Trophoblast cell (in vitro differentiated cells and primary cell): ENCODE data around the gene KARS1.
"Not testable (repeated sequence)": the region's sequence is repeated elsewhere in the genome, so short reads cannot be mapped to it uniquely, and the experiment has no call there.

ENCODE experiments used
- DNase-seq, 2 donors: peaks; one replicate each; pipeline ENCODE4 v3.0.0-alpha.2; 2016
- H2AFZ ChIP-seq: 2 replicates; pipeline ENCODE4 v1.6.1; 2013; ENCODE audit warnings: low read length, moderate library complexity, mild to moderate bottlenecking; ENCODE audit not compliant: insufficient read depth, poor library complexity
- H2AK5ac ChIP-seq: 2 replicates; pipeline ENCODE4 v1.6.1; 2013; ENCODE audit warnings: mild to moderate bottlenecking, low read length
- H2BK120ac ChIP-seq: 2 replicates; pipeline ENCODE4 v1.6.1; 2013; ENCODE audit warnings: low read length, mild to moderate bottlenecking, moderate library complexity; ENCODE audit not compliant: insufficient read depth, poor library complexity
- H2BK12ac ChIP-seq: 2 replicates; pipeline ENCODE4 v1.6.1; 2013; ENCODE audit warnings: mild to moderate bottlenecking, low read length, moderate library complexity
- H2BK5ac ChIP-seq: 2 replicates; pipeline ENCODE4 v1.6.1; 2013; ENCODE audit warnings: low read length, low read depth, moderate library complexity, mild to moderate bottlenecking; ENCODE audit not compliant: poor library complexity
- H3K14ac ChIP-seq: 2 replicates; pipeline ENCODE4 v1.6.1; 2013; ENCODE audit warnings: mild to moderate bottlenecking, low read length
- H3K18ac ChIP-seq: 2 replicates; pipeline ENCODE4 v1.6.1; 2013; ENCODE audit warnings: mild to moderate bottlenecking, low read length
- H3K23ac ChIP-seq: 2 replicates; pipeline ENCODE4 v1.6.1; 2013; ENCODE audit warnings: low read length
- H3K27ac ChIP-seq: 2 replicates; pipeline ENCODE4 v1.5.1; 2013; ENCODE audit warnings: low read depth, mild to moderate bottlenecking, inconsistent platforms, low read length, moderate library complexity
- H3K27me3 ChIP-seq: 2 replicates; pipeline ENCODE4 v1.6.1; 2013; ENCODE audit warnings: inconsistent platforms, mild to moderate bottlenecking, low read length, moderate library complexity; ENCODE audit not compliant: insufficient read depth
- H3K36me3 ChIP-seq, 2 experiments: 1 replicate in 1 of 2; 2 replicates in 1 of 2; pipeline ENCODE4 v1.6.1; 2013; ENCODE audit warnings: low read length in 2 of 2, mild to moderate bottlenecking in 2 of 2, moderate library complexity in 1 of 2; ENCODE audit not compliant: insufficient read depth in 2 of 2, control insufficient read depth in 1 of 2
- H3K4ac ChIP-seq: 2 replicates; pipeline ENCODE4 v1.6.1; 2013; ENCODE audit warnings: low read depth, mild to moderate bottlenecking, low read length, moderate library complexity
- H3K4me1 ChIP-seq, 2 experiments: 1 replicate in 1 of 2; 2 replicates in 1 of 2; pipeline ENCODE4 v1.6.1; 2013; ENCODE audit warnings: low read length in 2 of 2, mild to moderate bottlenecking in 2 of 2, moderate library complexity in 1 of 2; ENCODE audit not compliant: insufficient read depth in 2 of 2, control insufficient read depth in 1 of 2
- H3K4me2 ChIP-seq: 2 replicates; pipeline ENCODE4 v1.6.1; 2013; ENCODE audit warnings: inconsistent platforms, mild to moderate bottlenecking, low read length, moderate library complexity
- H3K4me3 ChIP-seq: 2 replicates; pipeline ENCODE4 v1.5.1; 2013; ENCODE audit warnings: mild to moderate bottlenecking, low read depth, low read length, inconsistent platforms
- H3K79me1 ChIP-seq: one replicate; pipeline ENCODE4 v1.6.1; 2013; ENCODE audit warnings: low read length
- H3K79me2 ChIP-seq: 2 replicates; pipeline ENCODE4 v1.6.1; 2013; ENCODE audit warnings: low read length, mild to moderate bottlenecking; ENCODE audit not compliant: control insufficient read depth, insufficient read depth, poor library complexity
- H3K9ac ChIP-seq: 2 replicates; pipeline ENCODE4 v1.6.1; 2013; ENCODE audit warnings: mild to moderate bottlenecking, low read length
- H3K9me3 ChIP-seq: 2 replicates; pipeline ENCODE4 v1.6.1; 2013; ENCODE audit warnings: low read depth, mild to moderate bottlenecking, control low read depth, inconsistent platforms, low read length; ENCODE audit not compliant: insufficient read depth
- H4K12ac ChIP-seq: 2 replicates; pipeline ENCODE4 v1.6.1; 2013; ENCODE audit warnings: low read depth, mild to moderate bottlenecking, low read length, moderate library complexity
- H4K8ac ChIP-seq: 2 replicates; pipeline ENCODE4 v1.6.1; 2013; ENCODE audit warnings: low read depth, mild to moderate bottlenecking, low read length, moderate library complexity
- H4K91ac ChIP-seq: one replicate; pipeline ENCODE4 v1.6.1; 2013; ENCODE audit warnings: low read depth, mild to moderate bottlenecking, low read length, moderate library complexity
- WGBS: extraction: QIAGEN DNeasy Blood & Tissue Kit; methylation state at CpG from one replicate; pipeline ENCODE4 v1.1.7; 2013; ENCODE audit warnings: missing lambda C conversion rate; ENCODE audit not compliant: insufficient read length, insufficient coverage; ENCODE audit errors: extremely low coverage; 5-methylcytosine and 5-hydroxymethylcytosine counted together

Gene KARS1

DNA sequence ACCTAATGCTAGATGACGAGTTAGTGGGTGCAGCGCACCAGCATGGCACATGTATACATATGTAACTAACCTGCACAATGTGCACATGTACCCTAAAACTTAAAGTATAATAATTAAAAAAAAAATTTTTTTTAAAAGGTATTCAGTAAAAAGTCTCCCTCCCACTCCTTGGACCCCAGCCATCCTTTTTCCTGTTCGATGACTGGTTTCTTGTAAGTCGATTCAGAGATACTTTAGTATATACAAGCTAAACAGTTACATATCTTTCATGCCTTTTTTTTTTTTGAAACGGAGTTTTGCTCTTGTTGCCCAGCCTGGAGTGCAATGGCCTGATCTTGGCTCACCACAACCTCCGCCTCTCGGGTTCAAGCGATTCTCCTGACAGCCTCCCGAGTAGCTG, 55.5 kb downstream of the KARS1 start:
- not testable (repeated sequence) for H3K4me2 ChIP-seq, H3K18ac ChIP-seq, H2AK5ac ChIP-seq, H3K4me1 ChIP-seq, H3K27me3 ChIP-seq, H4K91ac ChIP-seq, H3K9ac ChIP-seq, H3K23ac ChIP-seq, H2AFZ ChIP-seq, H3K14ac ChIP-seq, H2BK12ac ChIP-seq, H3K36me3 ChIP-seq, DNase-seq, H3K4me3 ChIP-seq, H3K79me2 ChIP-seq, H2BK120ac ChIP-seq, H4K8ac ChIP-seq, H3K9me3 ChIP-seq, H3K79me1 ChIP-seq, H2BK5ac ChIP-seq, H3K27ac ChIP-seq, H3K4ac ChIP-seq, H4K12ac ChIP-seq
- no CpG with 5 or more reads among the region's 9 CpGs for WGBS

DNA sequence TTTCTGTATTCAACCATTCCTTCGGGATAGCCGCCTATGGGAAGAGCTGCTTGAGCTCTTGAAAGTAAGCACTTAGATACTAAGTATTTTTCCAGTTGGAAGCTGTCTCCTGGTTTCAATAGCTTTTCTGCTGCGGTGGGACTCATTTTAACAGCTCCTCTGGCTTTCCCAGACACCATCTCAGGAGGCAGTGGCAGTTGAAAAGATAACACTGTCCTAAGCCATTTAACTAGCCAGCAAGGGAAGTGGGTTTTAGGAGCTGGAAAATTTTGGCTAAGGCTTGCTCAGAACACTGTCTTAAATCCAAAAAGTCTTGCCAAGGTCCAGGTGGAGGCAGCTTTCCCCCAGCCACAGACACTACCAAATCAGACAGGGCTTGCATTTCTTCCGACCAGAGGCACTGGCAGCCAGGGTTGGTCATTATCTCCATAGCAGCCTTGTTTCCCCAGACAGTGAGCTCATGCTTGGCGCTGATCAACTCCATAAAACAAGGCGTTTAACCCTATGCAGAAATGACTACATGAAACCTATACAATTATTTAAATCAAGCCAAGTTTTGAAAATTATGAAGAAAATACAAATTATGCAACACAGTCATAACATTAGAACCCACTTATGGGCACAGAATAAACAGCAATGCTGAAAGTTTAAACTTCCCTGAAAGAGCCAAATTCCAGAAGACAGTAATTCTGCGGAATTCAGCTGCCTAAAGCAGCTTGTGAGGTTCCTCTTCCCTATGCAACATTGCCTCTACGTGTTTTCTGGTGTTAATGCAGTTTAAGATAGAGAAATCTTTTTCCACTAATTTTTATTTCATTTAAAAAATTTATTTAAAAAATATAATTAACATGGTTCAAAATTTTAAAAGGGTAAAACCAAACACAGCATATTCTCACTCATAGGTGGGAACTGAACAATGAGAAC, 56.3 kb downstream of the KARS1 start:
- H3K9ac ChIP-seq = no peak overlapping the region
- H3K4me3 ChIP-seq = no peak overlapping the region
- peaks cover 2% of the 10 kb centered on the region in 2 experiments for H3K36me3 ChIP-seq
- no peak overlapping the region for H4K91ac ChIP-seq
- H2BK12ac ChIP-seq = peak overlapping the region; percentile 50
- peaks cover 0 to 3% of the 10 kb centered on the region in 2 experiments for H3K4me1 ChIP-seq
- no peak overlapping the region for H2AFZ ChIP-seq
- no peak overlapping the region for H3K23ac ChIP-seq
- no peaks in the 10 kb centered on the region for H3K9me3 ChIP-seq
- no peak for DNase-seq
- no peak overlapping the region for H3K18ac ChIP-seq
- H3K4me2 ChIP-seq = peak overlapping the region; percentile 47
- no peak overlapping the region for H2BK120ac ChIP-seq
- H3K27me3 ChIP-seq = no peaks in the 10 kb centered on the region
- H3K79me1 ChIP-seq = no peaks in the 10 kb centered on the region
- no peak overlapping the region for H4K12ac ChIP-seq
- H3K4ac ChIP-seq = no peak overlapping the region
- no CpG with 5 or more reads among the region's 8 CpGs for WGBS
- no peak overlapping the region for H3K14ac ChIP-seq
- H4K8ac ChIP-seq = no peak overlapping the region
- H3K79me2 ChIP-seq = no peaks in the 10 kb centered on the region
- peak overlapping the region; percentile 58 for H3K27ac ChIP-seq
- H2BK5ac ChIP-seq = no peak overlapping the region
- no peak overlapping the region for H2AK5ac ChIP-seq

DNA sequence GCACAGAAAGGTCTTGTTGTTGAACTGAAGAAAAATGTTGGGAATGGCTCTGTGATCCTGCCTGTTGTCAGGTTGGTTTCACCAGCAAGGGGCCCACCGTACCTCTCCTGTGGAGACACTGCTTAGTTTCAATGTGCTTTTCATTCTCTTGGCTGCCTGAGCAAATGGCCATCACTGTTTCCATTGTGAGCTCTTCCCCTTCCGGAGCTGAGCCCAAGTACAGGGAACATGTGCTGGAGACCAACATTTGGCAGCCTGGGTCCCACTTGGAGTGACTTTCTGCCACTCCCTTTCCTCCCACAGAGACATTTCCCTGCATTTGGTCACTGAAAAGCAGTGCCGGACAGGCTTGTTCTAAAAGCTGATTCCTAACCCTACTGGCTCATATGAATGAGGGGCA, 58.2 kb downstream of the KARS1 start:
- no peak overlapping the region for H3K23ac ChIP-seq
- no peak for DNase-seq
- H2BK12ac ChIP-seq = no peak overlapping the region
- peaks cover 0 to 3% of the 10 kb centered on the region in 2 experiments for H3K4me1 ChIP-seq
- no peak overlapping the region for H3K4me3 ChIP-seq
- no CpG with 5 or more reads among the region's 3 CpGs for WGBS
- no peak overlapping the region for H2BK5ac ChIP-seq
- H4K91ac ChIP-seq = no peak overlapping the region
- peaks cover 2% of the 10 kb centered on the region in 2 experiments for H3K36me3 ChIP-seq
- H2AFZ ChIP-seq = no peak overlapping the region
- no peak overlapping the region for H2AK5ac ChIP-seq
- no peak overlapping the region for H4K8ac ChIP-seq
- H3K79me2 ChIP-seq = no peaks in the 10 kb centered on the region
- no peak overlapping the region for H3K4me2 ChIP-seq
- no peak overlapping the region for H3K27ac ChIP-seq
- H3K9me3 ChIP-seq = no peaks in the 10 kb centered on the region
- H3K14ac ChIP-seq = no peak overlapping the region
- H3K4ac ChIP-seq = no peak overlapping the region
- H3K79me1 ChIP-seq = no peaks in the 10 kb centered on the region
- no peak overlapping the region for H2BK120ac ChIP-seq
- H3K18ac ChIP-seq = no peak overlapping the region
- H4K12ac ChIP-seq = no peak overlapping the region
- H3K27me3 ChIP-seq = no peaks in the 10 kb centered on the region
- no peak overlapping the region for H3K9ac ChIP-seq

DNA sequence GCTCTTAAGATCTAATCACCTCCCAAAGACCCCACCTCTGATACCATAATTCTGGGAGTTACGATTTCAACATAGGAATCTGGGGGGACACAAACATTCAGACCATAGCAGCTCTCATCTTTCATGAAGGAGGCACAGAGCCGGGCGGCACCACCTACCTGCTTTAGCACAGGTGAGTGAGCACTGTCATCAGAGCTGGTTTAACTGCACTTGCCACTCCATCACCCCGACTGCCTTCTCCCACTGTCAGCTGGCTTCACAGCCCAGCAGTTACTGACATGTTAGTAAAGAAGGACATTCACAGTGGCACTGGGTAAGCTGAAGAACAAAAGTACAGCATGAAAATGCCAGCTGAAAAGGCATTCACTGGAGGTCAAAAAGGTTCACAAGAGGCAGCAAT, 58.7 kb downstream of the KARS1 start:
- no peak overlapping the region for H3K27ac ChIP-seq
- H3K4me3 ChIP-seq = no peak overlapping the region
- no peak overlapping the region for H3K4me2 ChIP-seq
- H4K12ac ChIP-seq = no peak overlapping the region
- no peak overlapping the region for H2BK12ac ChIP-seq
- no peak overlapping the region for H3K14ac ChIP-seq
- no peak overlapping the region for H3K4ac ChIP-seq
- H4K8ac ChIP-seq = no peak overlapping the region
- no peak overlapping the region for H4K91ac ChIP-seq
- no peaks in the 10 kb centered on the region for H3K79me1 ChIP-seq
- no peak overlapping the region for H2BK5ac ChIP-seq
- H3K9me3 ChIP-seq = no peaks in the 10 kb centered on the region
- peaks cover 0 to 3% of the 10 kb centered on the region in 2 experiments for H3K4me1 ChIP-seq
- no peak overlapping the region for H3K9ac ChIP-seq
- H3K36me3 ChIP-seq = peaks cover 2% of the 10 kb centered on the region in 2 experiments
- H3K27me3 ChIP-seq = no peaks in the 10 kb centered on the region
- DNase-seq = no peak
- H2AK5ac ChIP-seq = no peak overlapping the region
- H3K18ac ChIP-seq = no peak overlapping the region
- no peak overlapping the region for H2BK120ac ChIP-seq
- no peaks in the 10 kb centered on the region for H3K79me2 ChIP-seq
- no peak overlapping the region for H2AFZ ChIP-seq
- no peak overlapping the region for H3K23ac ChIP-seq
- no CpG with 5 or more reads among the region's 4 CpGs for whole genome bisulfite sequencing
